ENCODE data around the gene NEO1. TPM values are rescaled to one million over a fixed set of nuclear protein-coding genes. Genes with fewer than 3 reads are reported as not detected.

Gene NEO1
- 13.4 TPM for total RNA-seq
- long read RNA-seq, partial matches to known transcripts: 1 of 2 reads
- long read RNA-seq, other reads (novel, unspliced or antisense): 1 of 2 reads

- intact Hi-C loops (cut with DNase I): loop anchor here (5.0 kb wide), 1 partner anchor 270 kb away; the partner anchor contains the start of gene ADPGK
- peak; percentile 88 for DNase-seq (ENCODE audit: missing footprints)
- peak; percentile 97 for ATAC-seq
Measured at GRCh38 chr15:73051807-73052652, at the start of gene NEO1. Gene NEO1 (plus strand): TSS chr15:73052463. CDS start chr15:73052676, 213 bp downstream.

GRCh38 chr15:73004462-73004861 lies 47.8 kb upstream of the NEO1 start:
- no peak for ATAC-seq
- no peak for DNase-seq (ENCODE audit: missing footprints)
- intact Hi-C loops (cut with DNase I): no loop called here

GRCh38 chr15:73005032-73005431 lies 47.2 kb upstream of the NEO1 start:
- DNase-seq (ENCODE audit: missing footprints) (no peak), ATAC-seq (no peak)
- intact Hi-C loops (cut with DNase I): no loop called here

GRCh38 chr15:73005446-73005845 lies 46.8 kb upstream of the NEO1 start:
- intact Hi-C loops (cut with DNase I): no loop called here
- ATAC-seq (no peak), DNase-seq (ENCODE audit: missing footprints) (no peak)

- intact Hi-C loops (cut with DNase I): no loop called here
- no peak for ATAC-seq
- no peak for DNase-seq (ENCODE audit: missing footprints)
Measured at GRCh38 chr15:73006523-73006922, 45.7 kb upstream of the NEO1 start.

GRCh38 chr15:73009066-73010056 lies 42.9 kb upstream of the NEO1 start:
- no peak for ATAC-seq
- intact Hi-C loops (cut with DNase I): no loop called here
- DNase-seq (ENCODE audit: missing footprints): no peak

- ATAC-seq (no peak), DNase-seq (ENCODE audit: missing footprints) (no peak)
- intact Hi-C loops (cut with DNase I): no loop called here
Measured at GRCh38 chr15:73010154-73011152, 41.8 kb upstream of the NEO1 start.

GRCh38 chr15:73014904-73015303 lies 37.4 kb upstream of the NEO1 start:
- ATAC-seq: no peak
- intact Hi-C loops (cut with DNase I): no loop called here
- DNase-seq (ENCODE audit: missing footprints): no peak

- no peak for ATAC-seq
- no peak for DNase-seq (ENCODE audit: missing footprints)
- intact Hi-C loops (cut with DNase I): no loop called here
Measured at GRCh38 chr15:73015493-73015892, 36.8 kb upstream of the NEO1 start.

GRCh38 chr15:73017987-73018386 lies 34.3 kb upstream of the NEO1 start:
- intact Hi-C loops (cut with DNase I): no loop called here
- no peak for ATAC-seq
- DNase-seq (ENCODE audit: missing footprints): no peak

- no peak for ATAC-seq
- DNase-seq (ENCODE audit: missing footprints): no peak
- intact Hi-C loops (cut with DNase I): no loop called here
Measured at GRCh38 chr15:73019154-73019553, 33.1 kb upstream of the NEO1 start.

GRCh38 chr15:73019601-73020146 lies 32.6 kb upstream of the NEO1 start:
- DNase-seq (ENCODE audit: missing footprints) (no peak), ATAC-seq (no peak)
- intact Hi-C loops (cut with DNase I): no loop called here

- no peak for ATAC-seq
- DNase-seq (ENCODE audit: missing footprints): no peak
- intact Hi-C loops (cut with DNase I): no loop called here
Measured at GRCh38 chr15:73021139-73021621, 31.1 kb upstream of the NEO1 start.

- intact Hi-C loops (cut with DNase I): no loop called here
- DNase-seq (ENCODE audit: missing footprints) (no peak), ATAC-seq (no peak)
Measured at GRCh38 chr15:73022161-73022560, 30.1 kb upstream of the NEO1 start.

- ATAC-seq: no peak
- no peak for DNase-seq (ENCODE audit: missing footprints)
- intact Hi-C loops (cut with DNase I): no loop called here
Measured at GRCh38 chr15:73023071-73023470, 29.2 kb upstream of the NEO1 start.

- intact Hi-C loops (cut with DNase I): no loop called here
- ATAC-seq (no peak), DNase-seq (ENCODE audit: missing footprints) (no peak)
Measured at GRCh38 chr15:73024168-73024567, 28.1 kb upstream of the NEO1 start.

- DNase-seq (ENCODE audit: missing footprints) (no peak), ATAC-seq (no peak)
- intact Hi-C loops (cut with DNase I): no loop called here
Measured at GRCh38 chr15:73026511-73027054, 25.7 kb upstream of the NEO1 start.

- no peak for ATAC-seq
- intact Hi-C loops (cut with DNase I): no loop called here
- no peak for DNase-seq (ENCODE audit: missing footprints)
Measured at GRCh38 chr15:73028031-73028430, 24.2 kb upstream of the NEO1 start.
